A673 (cell line): Measurements from ENCODE around the gene EEFSEC.

Experiments used
- CTCF ChIP-seq: fragments of 300-800, 200-600 bp; sonication (generic); conservative IDR thresholded peaks from 2 replicates; pipeline ENCODE4 v1.5.1; 2017; ENCODE audit warnings: low read depth, mild to moderate bottlenecking, antibody characterized with exemption, low read length, moderate library complexity, mixed read lengths
- EZH2 ChIP-seq: fragments of 200-600 bp; sonication (generic); IDR thresholded peaks from 2 replicates; pipeline ENCODE4 v1.6.1; 2017; ENCODE audit warnings: borderline replicate concordance, low read depth, mild to moderate bottlenecking, mixed read lengths, antibody characterized with exemption, low read length; ENCODE audit not compliant: poor library complexity, severe bottlenecking

- TF ChIP-seq CTCF (no peak), EZH2 (no peak)
Observed at GRCh38 chr3:128315313-128315712, 162.0 kb downstream of the EEFSEC start.
